Measurements from ENCODE around the gene DDX60. TPM values are rescaled to one million over a fixed set of nuclear protein-coding genes. Genes with fewer than 3 reads are reported as not detected.

The DDX60 gene
- total and polyA plus RNA-seq, 2 donors (not counting 3 experiments of a cell fraction or from before 2014, with no cell fraction given): 3.8 to 9.3 TPM

DNA sequence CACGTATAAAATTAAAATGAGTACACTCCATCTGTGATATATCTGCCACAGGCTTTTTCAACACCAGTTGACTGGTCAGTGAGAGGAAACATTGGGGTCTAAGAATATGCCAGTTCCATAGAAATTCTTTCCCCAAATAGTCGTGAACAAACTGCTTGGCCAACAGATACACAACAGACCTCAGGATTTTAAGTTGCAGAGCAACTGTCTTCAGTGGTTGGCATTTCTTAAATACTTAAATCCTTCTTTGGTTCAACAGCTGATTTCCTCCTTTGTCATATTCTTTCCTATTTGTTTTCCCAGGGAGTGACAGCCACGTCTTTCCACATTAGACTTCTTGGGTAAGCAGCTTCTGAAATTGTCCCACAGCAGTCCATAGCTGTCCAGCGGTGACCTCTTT is 7.0 kb upstream of the DDX60 start:
- no peak for FAIRE-seq
- Histone ChIP-seq H3K9ac (replicated peaks; ENCODE audit: extremely low read depth, insufficient read depth, low read length) (no peak overlapping the region), H3K79me2 (ENCODE audit: control insufficient read depth, insufficient read depth, low read length) (no peaks in the 10 kb centered on the region)

More for the DNA sequence above, 7.0 kb upstream of the DDX60 start:
- ChIA-PET POLR2A (no interaction called here), CTCF (no interaction called here)
- Histone ChIP-seq H3K9me3 (replicated peaks; ENCODE audit: control insufficient read depth, insufficient read depth, low read length) (no peaks in the 10 kb centered on the region), H3K27me3 (ENCODE audit: control insufficient read depth in 2 of 2, insufficient read depth in 2 of 2, low read length in 2 of 2) (no peaks in the 10 kb centered on the region), H3K27ac (ENCODE audit: insufficient read depth, low read depth, low read length) (no peak overlapping the region), H3K4me3 (replicated peaks in 1 of 3; ENCODE audit: insufficient read depth in 1 of 3, low read depth in 1 of 3, low read length in 3 of 3) (no peak overlapping the region), H4K20me1 (replicated peaks; ENCODE audit: control insufficient read depth, extremely low read depth, insufficient read depth, low read length) (no peaks in the 10 kb centered on the region), H3K36me3 (ENCODE audit: control insufficient read depth in 2 of 2, extremely low read depth in 1 of 2, insufficient read depth in 2 of 2, low read length in 2 of 2) (no peaks in the 10 kb centered on the region), H2AFZ (ENCODE audit: low read depth, low read length) (no peak overlapping the region), H3K4me2 (ENCODE audit: insufficient read depth, low read length) (no peak overlapping the region), H3K4me1 (ENCODE audit: control insufficient read depth, extremely low read depth, insufficient read depth, low read length) (no peaks in the 10 kb centered on the region), H3K9me1 (replicated peaks; ENCODE audit: control insufficient read depth, extremely low read depth, insufficient read depth, low read length) (no peaks in the 10 kb centered on the region)
- TF ChIP-seq, protein P1, sequence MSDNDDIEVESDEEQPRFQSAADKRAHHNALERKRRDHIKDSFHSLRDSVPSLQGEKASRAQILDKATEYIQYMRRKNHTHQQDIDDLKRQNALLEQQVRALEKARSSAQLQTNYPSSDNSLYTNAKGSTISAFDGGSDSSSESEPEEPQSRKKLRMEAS (IDR thresholded peaks at IDR 0.05; ENCODE audit: insufficient read depth, insufficient read length): no peak
- no peak for TF ChIP-seq POLR2A (IDR thresholded peaks at IDR 0.05; ENCODE audit: low read depth, low read length)
- TF ChIP-seq, protein P2, sequence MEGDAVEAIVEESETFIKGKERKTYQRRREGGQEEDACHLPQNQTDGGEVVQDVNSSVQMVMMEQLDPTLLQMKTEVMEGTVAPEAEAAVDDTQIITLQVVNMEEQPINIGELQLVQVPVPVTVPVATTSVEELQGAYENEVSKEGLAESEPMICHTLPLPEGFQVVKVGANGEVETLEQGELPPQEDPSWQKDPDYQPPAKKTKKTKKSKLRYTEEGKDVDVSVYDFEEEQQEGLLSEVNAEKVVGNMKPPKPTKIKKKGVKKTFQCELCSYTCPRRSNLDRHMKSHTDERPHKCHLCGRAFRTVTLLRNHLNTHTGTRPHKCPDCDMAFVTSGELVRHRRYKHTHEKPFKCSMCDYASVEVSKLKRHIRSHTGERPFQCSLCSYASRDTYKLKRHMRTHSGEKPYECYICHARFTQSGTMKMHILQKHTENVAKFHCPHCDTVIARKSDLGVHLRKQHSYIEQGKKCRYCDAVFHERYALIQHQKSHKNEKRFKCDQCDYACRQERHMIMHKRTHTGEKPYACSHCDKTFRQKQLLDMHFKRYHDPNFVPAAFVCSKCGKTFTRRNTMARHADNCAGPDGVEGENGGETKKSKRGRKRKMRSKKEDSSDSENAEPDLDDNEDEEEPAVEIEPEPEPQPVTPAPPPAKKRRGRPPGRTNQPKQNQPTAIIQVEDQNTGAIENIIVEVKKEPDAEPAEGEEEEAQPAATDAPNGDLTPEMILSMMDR (IDR thresholded peaks at IDR 0.05; ENCODE audit: extremely low read depth in 1 of 2, insufficient read depth in 1 of 2, low read depth in 1 of 2, low read length in 2 of 2): no peak
- TF ChIP-seq MYC (IDR thresholded peaks at IDR 0.05; ENCODE audit: low read depth, low read length): no peak
- no peak for TF ChIP-seq GATA2 (IDR thresholded peaks at IDR 0.05; ENCODE audit: insufficient read depth, insufficient read length, low read depth, low read length)
- no peak for TF ChIP-seq POLR2AphosphoS5 (IDR thresholded peaks at IDR 0.05; ENCODE audit: insufficient read depth, low read depth, low read length)
- no peak for TF ChIP-seq FOS (IDR thresholded peaks at IDR 0.05; ENCODE audit: borderline replicate concordance, insufficient read depth, low read length)
- no peak for TF ChIP-seq EZH2 (IDR thresholded peaks at IDR 0.05; ENCODE audit: borderline replicate concordance, low read depth, low read length, severe bottlenecking)
- dilution Hi-C loops (cut with MboI; ENCODE audit: extremely low pct_ligation_motif_present, low sequenced_read_pairs) (no loop called here), intact Hi-C loops (cut with micrococcal nuclease) (no loop called here)
- DNase-seq (ENCODE audit: low read depth, low spot score): no peak
- BruUV-seq (replicated peaks): no TSS peak

Data from endothelial cell of umbilical vein (primary cell).